ENCODE measurements around the gene MACO1.

The MACO1 gene

GRCh38 chr1:25526753-25527152, 96.1 kb downstream of the MACO1 start:
- TF ChIP-seq ZBTB7A (IDR thresholded peaks at IDR 0.05; ENCODE audit: low read depth) (no peak), CREB1 (IDR thresholded peaks at IDR 0.05; ENCODE audit: low read depth) (no peak), TCF12 (IDR thresholded peaks at IDR 0.05; ENCODE audit: low read depth) (no peak), EGR1 (IDR thresholded peaks at IDR 0.05) (no peak), CEBPB (IDR thresholded peaks at IDR 0.05) (no peak), TEAD4 (IDR thresholded peaks at IDR 0.05) (no peak), RAD21 (IDR thresholded peaks at IDR 0.05; ENCODE audit: low read depth) (no peak), EP300 (IDR thresholded peaks at IDR 0.05; ENCODE audit: borderline replicate concordance) (no peak), YY1 (IDR thresholded peaks at IDR 0.05; ENCODE audit: low read depth) (no peak), NFIC (IDR thresholded peaks at IDR 0.05) (no peak)
- TF ChIP-seq, protein P1, sequence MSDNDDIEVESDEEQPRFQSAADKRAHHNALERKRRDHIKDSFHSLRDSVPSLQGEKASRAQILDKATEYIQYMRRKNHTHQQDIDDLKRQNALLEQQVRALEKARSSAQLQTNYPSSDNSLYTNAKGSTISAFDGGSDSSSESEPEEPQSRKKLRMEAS (IDR thresholded peaks at IDR 0.05): no peak

GRCh38 chr1:25527226-25527846, 96.6 kb downstream of the MACO1 start:
- TF ChIP-seq TCF12 (IDR thresholded peaks at IDR 0.05; ENCODE audit: low read depth) (no peak), RAD21 (IDR thresholded peaks at IDR 0.05; ENCODE audit: low read depth) (no peak), FOXM1 (IDR thresholded peaks at IDR 0.05; ENCODE audit: borderline replicate concordance, low read depth) (no peak), CREB1 (IDR thresholded peaks at IDR 0.05; ENCODE audit: low read depth) (no peak), EP300 (IDR thresholded peaks at IDR 0.05; ENCODE audit: borderline replicate concordance) (no peak), EGR1 (IDR thresholded peaks at IDR 0.05) (no peak), YY1 (IDR thresholded peaks at IDR 0.05; ENCODE audit: low read depth) (no peak), TEAD4 (IDR thresholded peaks at IDR 0.05) (no peak), NFIC (IDR thresholded peaks at IDR 0.05) (no peak), ZBTB7A (IDR thresholded peaks at IDR 0.05; ENCODE audit: low read depth) (no peak), CEBPB (IDR thresholded peaks at IDR 0.05) (no peak)
- TF ChIP-seq, protein P2, sequence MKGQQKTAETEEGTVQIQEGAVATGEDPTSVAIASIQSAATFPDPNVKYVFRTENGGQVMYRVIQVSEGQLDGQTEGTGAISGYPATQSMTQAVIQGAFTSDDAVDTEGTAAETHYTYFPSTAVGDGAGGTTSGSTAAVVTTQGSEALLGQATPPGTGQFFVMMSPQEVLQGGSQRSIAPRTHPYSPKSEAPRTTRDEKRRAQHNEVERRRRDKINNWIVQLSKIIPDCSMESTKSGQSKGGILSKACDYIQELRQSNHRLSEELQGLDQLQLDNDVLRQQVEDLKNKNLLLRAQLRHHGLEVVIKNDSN (IDR thresholded peaks at IDR 0.05): no peak
- TF ChIP-seq, protein P3, sequence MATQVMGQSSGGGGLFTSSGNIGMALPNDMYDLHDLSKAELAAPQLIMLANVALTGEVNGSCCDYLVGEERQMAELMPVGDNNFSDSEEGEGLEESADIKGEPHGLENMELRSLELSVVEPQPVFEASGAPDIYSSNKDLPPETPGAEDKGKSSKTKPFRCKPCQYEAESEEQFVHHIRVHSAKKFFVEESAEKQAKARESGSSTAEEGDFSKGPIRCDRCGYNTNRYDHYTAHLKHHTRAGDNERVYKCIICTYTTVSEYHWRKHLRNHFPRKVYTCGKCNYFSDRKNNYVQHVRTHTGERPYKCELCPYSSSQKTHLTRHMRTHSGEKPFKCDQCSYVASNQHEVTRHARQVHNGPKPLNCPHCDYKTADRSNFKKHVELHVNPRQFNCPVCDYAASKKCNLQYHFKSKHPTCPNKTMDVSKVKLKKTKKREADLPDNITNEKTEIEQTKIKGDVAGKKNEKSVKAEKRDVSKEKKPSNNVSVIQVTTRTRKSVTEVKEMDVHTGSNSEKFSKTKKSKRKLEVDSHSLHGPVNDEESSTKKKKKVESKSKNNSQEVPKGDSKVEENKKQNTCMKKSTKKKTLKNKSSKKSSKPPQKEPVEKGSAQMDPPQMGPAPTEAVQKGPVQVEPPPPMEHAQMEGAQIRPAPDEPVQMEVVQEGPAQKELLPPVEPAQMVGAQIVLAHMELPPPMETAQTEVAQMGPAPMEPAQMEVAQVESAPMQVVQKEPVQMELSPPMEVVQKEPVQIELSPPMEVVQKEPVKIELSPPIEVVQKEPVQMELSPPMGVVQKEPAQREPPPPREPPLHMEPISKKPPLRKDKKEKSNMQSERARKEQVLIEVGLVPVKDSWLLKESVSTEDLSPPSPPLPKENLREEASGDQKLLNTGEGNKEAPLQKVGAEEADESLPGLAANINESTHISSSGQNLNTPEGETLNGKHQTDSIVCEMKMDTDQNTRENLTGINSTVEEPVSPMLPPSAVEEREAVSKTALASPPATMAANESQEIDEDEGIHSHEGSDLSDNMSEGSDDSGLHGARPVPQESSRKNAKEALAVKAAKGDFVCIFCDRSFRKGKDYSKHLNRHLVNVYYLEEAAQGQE (IDR thresholded peaks at IDR 0.05; ENCODE audit: low read depth): no peak
- TF ChIP-seq, protein P1 (IDR thresholded peaks at IDR 0.05): no peak

DNA sequence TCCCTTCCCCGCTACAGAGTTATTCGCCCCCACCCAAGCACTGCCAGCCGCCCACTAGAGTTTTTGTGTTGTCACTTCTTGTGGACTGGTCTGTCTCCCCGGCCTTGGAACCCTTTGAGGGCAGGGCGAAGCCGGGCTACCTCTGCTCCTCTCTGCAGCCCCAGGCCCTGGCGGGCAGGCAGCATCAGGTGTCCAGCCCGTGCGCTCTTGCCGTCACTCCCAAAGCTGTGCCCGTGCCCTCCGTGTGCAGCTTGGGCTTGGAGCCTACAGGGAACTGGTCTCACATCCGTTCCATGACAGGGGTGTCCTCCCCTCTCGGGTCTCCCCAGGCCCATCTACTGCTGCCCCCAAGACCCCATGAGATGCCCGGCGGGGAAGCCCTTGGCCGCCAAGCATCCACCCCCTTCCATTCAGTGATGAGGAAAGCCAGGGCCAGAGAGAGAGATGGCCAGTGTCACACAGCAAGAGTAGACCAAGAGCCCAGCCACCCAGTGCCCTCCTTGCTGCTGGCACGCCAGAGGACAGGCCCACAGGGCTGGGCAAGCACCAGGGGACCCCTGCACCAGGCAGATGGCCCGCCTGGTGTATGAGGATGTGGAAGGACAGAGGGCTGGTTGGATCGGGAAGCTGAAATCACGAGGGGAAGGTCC, 97.4 kb downstream of the MACO1 start:
- TF ChIP-seq EGR1 (IDR thresholded peaks at IDR 0.05) (no peak), TEAD4 (IDR thresholded peaks at IDR 0.05) (no peak), ZBTB7A (IDR thresholded peaks at IDR 0.05; ENCODE audit: low read depth) (no peak), CEBPB (IDR thresholded peaks at IDR 0.05) (no peak)
- TF ChIP-seq, protein P1 (IDR thresholded peaks at IDR 0.05): no peak

- TF ChIP-seq CREB1 (IDR thresholded peaks at IDR 0.05; ENCODE audit: low read depth) (no peak), TEAD4 (IDR thresholded peaks at IDR 0.05) (no peak), EP300 (IDR thresholded peaks at IDR 0.05; ENCODE audit: borderline replicate concordance) (no peak), FOXM1 (IDR thresholded peaks at IDR 0.05; ENCODE audit: borderline replicate concordance, low read depth) (no peak), YY1 (IDR thresholded peaks at IDR 0.05; ENCODE audit: low read depth) (no peak), ZBTB7A (IDR thresholded peaks at IDR 0.05; ENCODE audit: low read depth) (no peak), CEBPB (IDR thresholded peaks at IDR 0.05) (no peak), TAF1 (IDR thresholded peaks at IDR 0.05; ENCODE audit: low read depth) (no peak), RAD21 (IDR thresholded peaks at IDR 0.05; ENCODE audit: low read depth) (no peak)
- TF ChIP-seq, protein P1 (IDR thresholded peaks at IDR 0.05): no peak
These were observed 98.3 kb downstream of the MACO1 start for GRCh38 chr1:25528881-25529517.

DNA sequence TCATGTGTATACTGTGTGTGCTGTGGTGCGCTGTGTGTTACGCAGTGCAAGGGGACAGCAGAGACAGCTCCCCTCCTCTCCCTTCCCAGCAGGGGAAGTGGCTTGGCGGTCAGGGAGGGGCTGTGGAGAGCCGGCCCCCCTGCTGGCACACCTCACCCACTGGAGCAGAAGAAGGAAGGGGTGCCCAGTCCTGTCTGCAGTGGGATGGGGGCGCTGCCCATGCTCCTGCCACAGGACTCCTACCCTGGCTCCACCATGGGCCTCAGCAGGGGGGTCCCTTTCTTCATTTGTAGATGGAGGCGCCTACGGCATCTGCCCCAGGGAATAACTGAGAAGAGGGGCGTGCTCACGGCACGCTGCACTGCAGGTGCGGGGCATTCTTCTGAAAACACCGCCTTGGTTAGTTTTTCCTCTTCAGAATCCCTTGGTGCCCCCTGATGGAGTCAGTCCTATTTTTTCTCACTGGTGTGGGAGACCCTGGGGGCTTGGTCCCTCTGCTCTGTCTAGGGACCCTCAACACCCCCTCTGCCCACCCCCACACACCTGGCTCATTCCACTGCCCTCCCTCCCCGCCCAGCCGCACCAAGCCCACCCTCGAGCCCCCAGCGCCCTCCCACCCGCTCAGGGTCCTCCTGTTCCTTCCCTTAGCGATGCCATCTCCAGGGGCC, 99.0 kb downstream of the MACO1 start:
- TF ChIP-seq NFIC (IDR thresholded peaks at IDR 0.05) (no peak), CREB1 (IDR thresholded peaks at IDR 0.05; ENCODE audit: low read depth) (no peak), TAF1 (IDR thresholded peaks at IDR 0.05; ENCODE audit: low read depth) (no peak), YY1 (IDR thresholded peaks at IDR 0.05; ENCODE audit: low read depth) (no peak), TEAD4 (IDR thresholded peaks at IDR 0.05) (no peak), CEBPB (IDR thresholded peaks at IDR 0.05) (no peak), EP300 (IDR thresholded peaks at IDR 0.05; ENCODE audit: borderline replicate concordance) (no peak), EGR1 (IDR thresholded peaks at IDR 0.05) (no peak), TCF12 (IDR thresholded peaks at IDR 0.05; ENCODE audit: low read depth) (no peak), RAD21 (IDR thresholded peaks at IDR 0.05; ENCODE audit: low read depth) (no peak), FOXM1 (IDR thresholded peaks at IDR 0.05; ENCODE audit: borderline replicate concordance, low read depth) (no peak)
- TF ChIP-seq, protein P1 (IDR thresholded peaks at IDR 0.05): no peak
- TF ChIP-seq, protein P2 (IDR thresholded peaks at IDR 0.05): no peak
- TF ChIP-seq, protein P3 (IDR thresholded peaks at IDR 0.05; ENCODE audit: low read depth): no peak
